SU-DHL-6 (cell line): Measurements from ENCODE around the gene FTMT.

ENCODE experiments used
- H2AFZ ChIP-seq: fragments of 200-600 bp; sonication (generic); 2 replicates; pipeline ENCODE4 v1.6.1; 2014; ENCODE audit warnings: low read depth, mild to moderate bottlenecking, moderate library complexity, mixed read lengths, antibody characterized with exemption, low read length; ENCODE audit not compliant: severe bottlenecking
- H3F3A ChIP-seq: fragments of 200-600 bp; shearing (Covaris generic); 2 replicates; pipeline ENCODE4 v1.6.0; 2016; ENCODE audit warnings: antibody characterized with exemption, mild to moderate bottlenecking; ENCODE audit not compliant: insufficient read depth
- H3K27ac ChIP-seq: fragments of 200-600 bp; sonication (generic); 2 replicates; pipeline ENCODE4 v1.5.1; 2016; ENCODE audit warnings: low read depth, mild to moderate bottlenecking, low read length, moderate library complexity, mixed read lengths
- H3K27me3 ChIP-seq: fragments of 200-600 bp; sonication (generic), shearing (Covaris generic); 2 replicates; pipeline ENCODE4 v1.6.0; 2014; ENCODE audit warnings: mild to moderate bottlenecking, low read length
- H3K36me3 ChIP-seq: fragments of 200-600 bp; sonication (generic); 2 replicates; pipeline ENCODE4 v1.6.1; 2014; ENCODE audit warnings: mild to moderate bottlenecking, low read length, mixed read lengths
- H3K4me2 ChIP-seq: fragments of 300-600, 200-600 bp; shearing (Covaris generic), sonication (generic); 2 replicates; pipeline ENCODE4 v1.6.0; 2014; ENCODE audit warnings: low read length, low read depth, mild to moderate bottlenecking; ENCODE audit not compliant: poor library complexity, severe bottlenecking
- H3K4me3 ChIP-seq: fragments of 200-600 bp; sonication (generic); 2 replicates; pipeline ENCODE4 v1.5.1; 2014; ENCODE audit warnings: antibody characterized with exemption, low read length, mild to moderate bottlenecking, mixed read lengths; ENCODE audit not compliant: insufficient read depth, poor library complexity, severe bottlenecking
- H3K79me2 ChIP-seq: fragments of 200-600 bp; sonication (generic); 2 replicates; pipeline ENCODE4 v1.6.1; 2014; ENCODE audit warnings: mild to moderate bottlenecking, low read length, moderate library complexity; ENCODE audit not compliant: insufficient read depth
- H3K9ac ChIP-seq: fragments of 200-600 bp; sonication (generic); 2 replicates; pipeline ENCODE4 v1.7.0; 2014; ENCODE audit warnings: mild to moderate bottlenecking, low read length
- H3K9me2 ChIP-seq: fragments of 200-600 bp; sonication (generic); replicated peaks from 2 replicates; pipeline ENCODE4 v1.6.1; 2014; ENCODE audit warnings: low read length; ENCODE audit not compliant: insufficient read depth
- H3K9me3 ChIP-seq: fragments of 200-600 bp; sonication (generic); 2 replicates; pipeline ENCODE4 v1.6.1; 2014; ENCODE audit warnings: low read length, mixed read lengths; ENCODE audit not compliant: insufficient read depth
- H4K20me1 ChIP-seq: fragments of 200-600 bp; sonication (generic); 2 replicates; pipeline ENCODE4 v1.6.1; 2014; ENCODE audit warnings: low read depth, mild to moderate bottlenecking, antibody characterized with exemption, low read length, moderate library complexity, mixed read lengths
- EZH2phosphoT487 ChIP-seq: fragments of 200-600 bp; sonication (generic), shearing (Covaris generic); conservative IDR thresholded peaks from 2 replicates; pipeline ENCODE4 v1.6.1; 2018; ENCODE audit warnings: mild to moderate bottlenecking, antibody characterized with exemption, low read length, moderate library complexity, mixed read lengths
- TF ChIP-seq, protein P1 (sequence below): fragments of 200-600 bp; sonication (generic); IDR thresholded peaks from one replicate; pipeline ENCODE4 v1.5.1; 2017; ENCODE audit warnings: antibody characterized with exemption, mild to moderate bottlenecking, low read length, moderate library complexity; ENCODE audit not compliant: insufficient read depth, poor library complexity, severe bottlenecking

FTMT gene

DNA sequence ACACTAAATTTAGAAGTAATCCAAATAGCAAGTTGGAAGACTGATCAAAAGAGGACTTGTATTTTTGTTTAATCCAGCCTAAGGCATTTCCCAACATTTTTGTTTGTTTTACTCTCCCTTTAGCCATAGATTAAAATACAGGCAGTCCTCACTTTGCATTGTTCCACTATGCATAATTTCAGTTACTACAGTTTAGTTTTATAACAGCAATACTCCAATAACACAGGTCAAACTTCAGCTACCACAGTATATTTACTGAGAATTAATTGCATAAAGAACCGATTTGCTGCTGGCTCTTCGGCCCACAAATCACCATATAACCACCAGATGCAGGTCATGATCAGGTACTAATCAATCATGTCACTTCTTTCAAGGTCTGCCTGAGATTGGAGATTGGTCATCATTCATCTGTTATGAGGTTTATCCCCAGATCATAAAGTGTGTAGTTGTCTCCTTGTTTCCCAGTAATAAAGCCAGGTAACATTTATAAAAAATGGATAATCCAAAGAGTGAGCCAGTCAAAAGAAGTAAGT lies 12.1 kb downstream of the FTMT start:
- no peak for TF ChIP-seq EZH2phosphoT487
- TF ChIP-seq, protein P1, sequence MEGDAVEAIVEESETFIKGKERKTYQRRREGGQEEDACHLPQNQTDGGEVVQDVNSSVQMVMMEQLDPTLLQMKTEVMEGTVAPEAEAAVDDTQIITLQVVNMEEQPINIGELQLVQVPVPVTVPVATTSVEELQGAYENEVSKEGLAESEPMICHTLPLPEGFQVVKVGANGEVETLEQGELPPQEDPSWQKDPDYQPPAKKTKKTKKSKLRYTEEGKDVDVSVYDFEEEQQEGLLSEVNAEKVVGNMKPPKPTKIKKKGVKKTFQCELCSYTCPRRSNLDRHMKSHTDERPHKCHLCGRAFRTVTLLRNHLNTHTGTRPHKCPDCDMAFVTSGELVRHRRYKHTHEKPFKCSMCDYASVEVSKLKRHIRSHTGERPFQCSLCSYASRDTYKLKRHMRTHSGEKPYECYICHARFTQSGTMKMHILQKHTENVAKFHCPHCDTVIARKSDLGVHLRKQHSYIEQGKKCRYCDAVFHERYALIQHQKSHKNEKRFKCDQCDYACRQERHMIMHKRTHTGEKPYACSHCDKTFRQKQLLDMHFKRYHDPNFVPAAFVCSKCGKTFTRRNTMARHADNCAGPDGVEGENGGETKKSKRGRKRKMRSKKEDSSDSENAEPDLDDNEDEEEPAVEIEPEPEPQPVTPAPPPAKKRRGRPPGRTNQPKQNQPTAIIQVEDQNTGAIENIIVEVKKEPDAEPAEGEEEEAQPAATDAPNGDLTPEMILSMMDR: no peak
- H2AFZ ChIP-seq: no peak overlapping the region
- H3K79me2 ChIP-seq: no peaks in the 10 kb centered on the region

DNA sequence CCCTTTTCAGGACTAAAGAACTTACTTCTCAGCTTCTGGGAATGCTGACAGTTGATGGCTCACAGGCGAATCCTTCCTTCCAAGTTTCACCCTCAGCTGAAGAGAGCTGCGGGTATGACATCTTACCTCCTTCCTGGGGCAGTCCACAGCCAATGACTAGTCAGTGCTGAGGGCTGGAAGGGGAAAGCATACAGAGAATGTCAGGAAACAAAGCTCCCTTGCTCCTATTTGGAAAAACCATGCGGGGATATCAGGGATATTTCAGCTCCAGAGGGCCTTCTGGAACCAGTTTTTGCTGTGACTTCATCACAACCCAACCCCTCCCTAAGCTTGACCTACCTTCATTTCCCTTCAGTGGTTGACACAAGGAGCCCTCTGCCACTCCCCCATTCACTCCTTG lies 15.7 kb downstream of the FTMT start:
- Histone ChIP-seq H3K9me2 (no peaks in the 10 kb centered on the region), H4K20me1 (no peaks in the 10 kb centered on the region), H3K36me3 (no peaks in the 10 kb centered on the region), H3K27me3 (no peaks in the 10 kb centered on the region), H3K9ac (no peak overlapping the region), H3K4me2 (no peak overlapping the region), H3K27ac (no peak overlapping the region), H3K4me3 (no peak overlapping the region), H3K79me2 (no peaks in the 10 kb centered on the region), H3F3A (no peaks in the 10 kb centered on the region), H3K9me3 (no peaks in the 10 kb centered on the region), H2AFZ (no peak overlapping the region)
- TF ChIP-seq, protein P1: no peak
- TF ChIP-seq EZH2phosphoT487: no peak

More for the DNA sequence above, 12.1 kb downstream of the FTMT start:
- Histone ChIP-seq H3F3A (no peaks in the 10 kb centered on the region), H3K4me2 (no peak overlapping the region), H4K20me1 (no peaks in the 10 kb centered on the region), H3K27ac (no peak overlapping the region), H3K36me3 (no peaks in the 10 kb centered on the region), H3K27me3 (no peaks in the 10 kb centered on the region), H3K9ac (no peak overlapping the region), H3K9me3 (no peaks in the 10 kb centered on the region), H3K4me3 (no peak overlapping the region), H3K9me2 (no peaks in the 10 kb centered on the region)

DNA sequence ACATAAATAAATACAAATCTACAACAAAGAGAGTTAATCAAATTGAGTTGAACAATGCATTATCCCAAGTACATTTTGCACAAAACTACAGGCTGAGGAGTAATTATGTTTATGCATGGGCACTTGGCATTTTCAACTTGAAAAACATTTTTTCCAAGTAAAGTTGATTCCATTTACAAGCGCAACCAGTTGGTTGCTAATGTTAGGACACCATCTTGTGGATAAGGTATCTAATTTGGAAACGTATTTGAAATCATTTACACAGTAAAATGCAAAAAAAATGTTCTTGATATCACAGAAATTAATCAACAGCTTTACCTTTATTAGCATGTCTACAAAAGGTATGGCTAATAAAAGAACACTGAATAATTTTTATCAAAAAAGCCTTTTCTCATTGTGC lies 18.8 kb downstream of the FTMT start:
- no peaks in the 10 kb centered on the region for H3F3A ChIP-seq
- TF ChIP-seq, protein P1: no peak
- no peak for TF ChIP-seq EZH2phosphoT487
- no peaks in the 10 kb centered on the region for H4K20me1 ChIP-seq
- H3K27ac ChIP-seq: no peak overlapping the region
- H3K27me3 ChIP-seq: no peaks in the 10 kb centered on the region
- no peak overlapping the region for H2AFZ ChIP-seq
- H3K9me3 ChIP-seq: no peaks in the 10 kb centered on the region
- no peaks in the 10 kb centered on the region for H3K79me2 ChIP-seq
- no peaks in the 10 kb centered on the region for H3K9me2 ChIP-seq
- no peak overlapping the region for H3K4me2 ChIP-seq
- no peak overlapping the region for H3K9ac ChIP-seq
- no peaks in the 10 kb centered on the region for H3K36me3 ChIP-seq
- H3K4me3 ChIP-seq: no peak overlapping the region

DNA sequence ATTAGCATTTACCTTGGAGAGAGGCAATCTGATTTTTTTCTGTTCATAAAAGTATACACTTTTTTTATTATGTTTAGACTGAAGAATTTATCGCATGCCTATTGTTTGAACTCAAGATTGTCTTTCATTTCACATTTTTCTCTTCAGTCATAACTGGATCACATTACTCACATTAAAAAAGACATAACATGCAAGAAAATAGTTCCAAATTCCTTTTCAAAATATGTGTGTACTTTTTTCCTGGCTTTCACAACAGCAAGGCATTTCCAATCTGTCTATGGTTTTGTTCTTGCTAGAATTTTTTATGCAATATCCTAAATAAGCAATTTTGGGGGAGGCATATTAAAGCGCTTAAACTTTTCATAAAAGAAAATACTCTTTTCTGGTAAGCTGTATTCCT lies 21.2 kb downstream of the FTMT start:
- no peaks in the 10 kb centered on the region for H3K79me2 ChIP-seq
- no peak overlapping the region for H2AFZ ChIP-seq
- H3F3A ChIP-seq: no peaks in the 10 kb centered on the region
- no peak for TF ChIP-seq EZH2phosphoT487
- TF ChIP-seq, protein P1: no peak
- H3K9ac ChIP-seq: no peak overlapping the region
- H3K27ac ChIP-seq: no peak overlapping the region
- H3K27me3 ChIP-seq: no peaks in the 10 kb centered on the region
- H3K36me3 ChIP-seq: no peaks in the 10 kb centered on the region
- no peak overlapping the region for H3K4me3 ChIP-seq
- H3K9me2 ChIP-seq: no peaks in the 10 kb centered on the region
- no peaks in the 10 kb centered on the region for H4K20me1 ChIP-seq
- no peak overlapping the region for H3K4me2 ChIP-seq
- no peaks in the 10 kb centered on the region for H3K9me3 ChIP-seq
